ENCODE measurements around the gene FSD1L.

Gene FSD1L

GRCh38 chr9:105447814-105448812, at the start of gene FSD1L:
TSS of gene FSD1L (plus strand) at chr9:105448034. CDS start at chr9:105448221, 187 bp downstream.
- peak; percentile 96 for DNase-seq

GRCh38 chr9:105399117-105399516, 48.7 kb upstream of the FSD1L start:
- no peak for DNase-seq

- DNase-seq, result peak; percentile 98
These were observed 46.2 kb upstream of the FSD1L start for GRCh38 chr9:105401651-105402050.

GRCh38 chr9:105403552-105404248, 44.1 kb upstream of the FSD1L start:
- peak; percentile 49 for DNase-seq

GRCh38 chr9:105405514-105406131, 42.2 kb upstream of the FSD1L start:
- peak; percentile 97 for DNase-seq

- DNase-seq, result no peak
These were observed 41.5 kb upstream of the FSD1L start for GRCh38 chr9:105406369-105406768.

GRCh38 chr9:105413525-105413924, 34.3 kb upstream of the FSD1L start:
- peak; percentile 89 for DNase-seq

GRCh38 chr9:105414947-105415661, 32.7 kb upstream of the FSD1L start:
- DNase-seq, result peak; percentile 84

GRCh38 chr9:105415662-105415980, 32.2 kb upstream of the FSD1L start:
- DNase-seq, result no peak

- DNase-seq, result no peak
These were observed 31.0 kb upstream of the FSD1L start for GRCh38 chr9:105416840-105417239.

GRCh38 chr9:105418588-105419500, 29.0 kb upstream of the FSD1L start:
- DNase-seq, result peak; percentile 19

- DNase-seq, result no peak
These were observed 27.8 kb upstream of the FSD1L start for GRCh38 chr9:105419816-105420597.

- DNase-seq, result peak; percentile 33
These were observed 26.7 kb upstream of the FSD1L start for GRCh38 chr9:105421154-105421553.

GRCh38 chr9:105421864-105422263, 26.0 kb upstream of the FSD1L start:
- DNase-seq, result no peak

GRCh38 chr9:105425816-105426433, 21.9 kb upstream of the FSD1L start:
- peak; percentile 57 for DNase-seq

GRCh38 chr9:105426657-105427056, 21.2 kb upstream of the FSD1L start:
- no peak for DNase-seq

- peak; percentile 91 for DNase-seq
These were observed 16.2 kb upstream of the FSD1L start for GRCh38 chr9:105431424-105432246.

- peak; percentile 94 for DNase-seq
These were observed 15.5 kb upstream of the FSD1L start for GRCh38 chr9:105432247-105432842.

GRCh38 chr9:105435453-105435852, 12.4 kb upstream of the FSD1L start:
- no peak for DNase-seq

Data from NCI-H82 (cell line).